Measurements from ENCODE around the gene FBXL17.

DNA sequence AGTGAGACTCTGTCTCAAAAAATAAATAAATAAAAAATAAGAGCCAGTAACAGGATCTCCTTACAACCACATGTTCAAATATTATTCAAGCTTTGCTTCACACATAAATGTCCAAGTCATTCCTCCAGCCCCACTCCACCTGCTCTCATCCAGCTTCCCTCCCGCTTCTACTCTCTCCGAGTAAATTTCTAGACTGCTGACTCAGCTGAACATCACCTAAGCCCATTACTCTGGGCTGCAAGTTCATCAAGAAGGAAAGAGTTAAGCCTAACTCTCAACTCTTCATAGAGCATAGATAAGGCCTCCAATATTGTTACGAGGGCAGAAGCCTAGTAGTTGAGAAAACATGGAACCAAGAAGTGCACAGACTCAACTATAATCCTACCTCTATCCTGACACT, 300.2 kb downstream of the FBXL17 start:
- TF ChIP-seq, protein P1, sequence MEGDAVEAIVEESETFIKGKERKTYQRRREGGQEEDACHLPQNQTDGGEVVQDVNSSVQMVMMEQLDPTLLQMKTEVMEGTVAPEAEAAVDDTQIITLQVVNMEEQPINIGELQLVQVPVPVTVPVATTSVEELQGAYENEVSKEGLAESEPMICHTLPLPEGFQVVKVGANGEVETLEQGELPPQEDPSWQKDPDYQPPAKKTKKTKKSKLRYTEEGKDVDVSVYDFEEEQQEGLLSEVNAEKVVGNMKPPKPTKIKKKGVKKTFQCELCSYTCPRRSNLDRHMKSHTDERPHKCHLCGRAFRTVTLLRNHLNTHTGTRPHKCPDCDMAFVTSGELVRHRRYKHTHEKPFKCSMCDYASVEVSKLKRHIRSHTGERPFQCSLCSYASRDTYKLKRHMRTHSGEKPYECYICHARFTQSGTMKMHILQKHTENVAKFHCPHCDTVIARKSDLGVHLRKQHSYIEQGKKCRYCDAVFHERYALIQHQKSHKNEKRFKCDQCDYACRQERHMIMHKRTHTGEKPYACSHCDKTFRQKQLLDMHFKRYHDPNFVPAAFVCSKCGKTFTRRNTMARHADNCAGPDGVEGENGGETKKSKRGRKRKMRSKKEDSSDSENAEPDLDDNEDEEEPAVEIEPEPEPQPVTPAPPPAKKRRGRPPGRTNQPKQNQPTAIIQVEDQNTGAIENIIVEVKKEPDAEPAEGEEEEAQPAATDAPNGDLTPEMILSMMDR (IDR thresholded peaks at IDR 0.05 in 2 of 3, conservative IDR thresholded peaks at IDR 0.05 in 1 of 3; ENCODE audit: insufficient read depth in 2 of 3, low read depth in 1 of 3, low read length in 3 of 3) = no peak
- TF ChIP-seq POLR2AphosphoS5 (IDR thresholded peaks at IDR 0.05; ENCODE audit: control insufficient read depth, insufficient read depth, low read depth, low read length) (no peak), SIN3A (IDR thresholded peaks at IDR 0.05; ENCODE audit: borderline replicate concordance in 2 of 2, control insufficient read depth in 1 of 2, low read depth in 2 of 2, low read length in 2 of 2) (no peak), HNRNPLL (IDR thresholded peaks at IDR 0.05; ENCODE audit: low read depth, low read length, poor library complexity, severe bottlenecking) (no peak), PRMT5 (CRISPR knock-in tag; IDR thresholded peaks at IDR 0.05) (no peak), ZFPM2 (CRISPR knock-in tag; IDR thresholded peaks at IDR 0.05) (no peak), ZNF253 (CRISPR knock-in tag; conservative IDR thresholded peaks at IDR 0.05) (no peak), ZNF431 (CRISPR knock-in tag; IDR thresholded peaks at IDR 0.05) (no peak), CC2D1A (IDR thresholded peaks at IDR 0.05) (no peak), ELF4 (CRISPR knock-in tag; IDR thresholded peaks at IDR 0.05) (no peak)
- TF ChIP-seq, protein P2, sequence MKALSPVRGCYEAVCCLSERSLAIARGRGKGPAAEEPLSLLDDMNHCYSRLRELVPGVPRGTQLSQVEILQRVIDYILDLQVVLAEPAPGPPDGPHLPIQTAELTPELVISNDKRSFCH (CRISPR knock-in tag; IDR thresholded peaks at IDR 0.05) = no peak
- TF ChIP-seq, protein P2 (tag; IDR thresholded peaks at IDR 0.05) = no peak
- TF ChIP-seq, protein P3, sequence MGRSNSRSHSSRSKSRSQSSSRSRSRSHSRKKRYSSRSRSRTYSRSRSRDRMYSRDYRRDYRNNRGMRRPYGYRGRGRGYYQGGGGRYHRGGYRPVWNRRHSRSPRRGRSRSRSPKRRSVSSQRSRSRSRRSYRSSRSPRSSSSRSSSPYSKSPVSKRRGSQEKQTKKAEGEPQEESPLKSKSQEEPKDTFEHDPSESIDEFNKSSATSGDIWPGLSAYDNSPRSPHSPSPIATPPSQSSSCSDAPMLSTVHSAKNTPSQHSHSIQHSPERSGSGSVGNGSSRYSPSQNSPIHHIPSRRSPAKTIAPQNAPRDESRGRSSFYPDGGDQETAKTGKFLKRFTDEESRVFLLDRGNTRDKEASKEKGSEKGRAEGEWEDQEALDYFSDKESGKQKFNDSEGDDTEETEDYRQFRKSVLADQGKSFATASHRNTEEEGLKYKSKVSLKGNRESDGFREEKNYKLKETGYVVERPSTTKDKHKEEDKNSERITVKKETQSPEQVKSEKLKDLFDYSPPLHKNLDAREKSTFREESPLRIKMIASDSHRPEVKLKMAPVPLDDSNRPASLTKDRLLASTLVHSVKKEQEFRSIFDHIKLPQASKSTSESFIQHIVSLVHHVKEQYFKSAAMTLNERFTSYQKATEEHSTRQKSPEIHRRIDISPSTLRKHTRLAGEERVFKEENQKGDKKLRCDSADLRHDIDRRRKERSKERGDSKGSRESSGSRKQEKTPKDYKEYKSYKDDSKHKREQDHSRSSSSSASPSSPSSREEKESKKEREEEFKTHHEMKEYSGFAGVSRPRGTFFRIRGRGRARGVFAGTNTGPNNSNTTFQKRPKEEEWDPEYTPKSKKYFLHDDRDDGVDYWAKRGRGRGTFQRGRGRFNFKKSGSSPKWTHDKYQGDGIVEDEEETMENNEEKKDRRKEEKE (IDR thresholded peaks at IDR 0.05; ENCODE audit: borderline replicate concordance in 1 of 2, control insufficient read depth in 1 of 2, low read depth in 2 of 2, low read length in 1 of 2) = no peak

Data from K562 (cell line).